Fibroblast of skin of abdomen (primary cell): ENCODE measurements around the gene CRYBB1.

Experiments used
- DNase-seq: peaks from one replicate; pipeline ENCODE4 v3.0.0-alpha.2; 2013

Gene CRYBB1

DNA sequence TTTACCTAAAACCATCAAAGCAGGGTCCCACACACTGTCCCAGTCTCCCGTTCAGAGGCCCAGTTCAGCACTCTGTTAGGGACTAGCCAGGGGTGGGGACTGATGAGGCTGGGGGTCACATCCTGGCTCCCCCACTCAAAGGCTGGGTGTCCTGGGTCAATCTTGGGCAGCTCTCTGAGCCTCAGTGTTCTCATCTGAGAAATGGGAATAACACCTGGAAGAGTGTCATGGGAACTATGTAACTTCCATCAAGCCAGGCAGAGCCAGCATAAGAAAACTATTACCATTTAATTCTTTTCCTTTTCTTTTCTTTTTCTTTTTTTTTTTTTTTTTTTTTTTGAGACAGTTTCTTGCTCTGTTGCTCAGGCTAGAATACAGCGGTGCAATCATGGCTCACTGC is 66.3 kb downstream of the CRYBB1 start:
- DNase-seq: no peak

DNA sequence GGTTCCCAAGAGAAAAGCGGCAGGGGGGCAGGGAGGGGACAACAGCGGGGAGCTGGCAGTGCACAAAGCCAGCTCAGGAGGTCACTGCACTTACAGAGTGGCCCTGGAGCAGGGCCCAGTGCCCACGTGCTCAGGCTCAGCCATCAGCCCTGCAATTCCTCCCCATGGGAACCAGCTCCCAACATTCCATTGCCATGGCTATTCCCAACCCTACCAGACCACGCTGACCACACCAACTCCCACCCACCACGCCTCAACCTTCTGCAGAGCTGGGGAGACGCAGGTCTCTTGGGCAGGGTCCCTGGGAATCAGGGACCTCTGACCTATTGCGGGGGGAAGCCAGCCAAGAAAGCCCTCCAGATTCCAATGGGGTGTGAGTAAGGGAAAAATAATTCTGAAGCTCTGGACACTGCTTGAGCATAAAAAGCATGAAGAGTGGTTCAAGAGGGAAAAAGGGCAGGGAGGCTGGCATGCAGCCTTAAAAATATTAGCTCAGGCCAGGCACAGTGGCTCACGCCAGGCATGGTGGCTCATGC is 67.3 kb downstream of the CRYBB1 start:
- DNase-seq: peak; percentile 77

DNA sequence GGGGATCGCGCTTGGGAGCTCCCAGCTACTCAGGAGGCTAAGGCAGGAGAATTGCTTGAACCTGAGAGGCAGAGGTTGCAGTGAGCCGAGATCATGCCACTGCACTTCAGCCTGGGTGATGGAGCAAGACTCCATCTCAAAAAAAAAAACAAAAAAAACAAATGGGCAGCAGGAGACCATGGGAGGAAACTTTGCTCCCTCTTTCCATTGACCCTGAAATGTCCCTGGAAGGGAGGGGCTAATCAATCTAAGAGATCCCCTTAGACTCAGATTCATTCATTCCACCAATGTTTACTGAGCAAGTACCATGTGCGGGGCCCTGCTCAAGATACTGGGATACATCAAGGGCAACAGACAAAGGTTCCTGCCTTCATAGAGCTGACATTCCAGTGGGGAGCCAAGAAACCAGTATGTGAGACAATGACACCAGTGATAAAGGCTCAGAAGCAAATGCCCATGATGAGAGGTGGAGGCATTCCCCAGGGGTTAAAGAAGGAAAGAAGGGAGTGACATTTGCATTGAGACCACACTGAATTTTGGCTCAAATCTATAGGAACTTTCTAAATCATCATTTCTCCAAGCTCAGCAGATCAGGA is 67.8 kb downstream of the CRYBB1 start:
- no peak for DNase-seq
